HepG2 (cell line): ENCODE data around the gene DCP1B. TPM values are rescaled to one million over a fixed set of nuclear protein-coding genes. Genes with fewer than 3 reads are reported as not detected.

Source experiments
- ATAC-seq: fragments of 200-7000 bp; cut with Tn5 transposase; 3 replicates; pipeline ENCODE4 v1.9.1; 2020; ENCODE audit warnings: mild to moderate bottlenecking, moderate library complexity
- BruUV-seq: library from RNA; stranded (reverse); fragments of 400-500 nt; replicated peaks from 2 replicates; lab custom pipeline; 2021; lab: Mats Ljungman, UMichigan
- CTCF ChIA-PET: fragments of 300-600 bp; formaldehyde crosslinking; extraction: SDS; loops from one replicate; lab custom pipeline; 2021; ENCODE audit warnings: low total read pairs, inconsistent platforms, low intra/inter-chr PET ratio; lab: Yijun Ruan, JAX
- POLR2A ChIA-PET: fragments of 350-600 bp; sonication (Branson Sonifier 250); formaldehyde crosslinking; loops from one replicate; lab custom pipeline; 2020; ENCODE audit warnings: antibody characterized with exemption, inconsistent platforms; lab: Yijun Ruan, JAX
- DNase-seq: peaks from one replicate; pipeline ENCODE4 v3.0.0-alpha.2; 2015; ENCODE audit warnings: low spot score
- FAIRE-seq: peaks from 3 replicates; lab custom pipeline; 2011; peaks lifted over from hg19 to GRCh38; lab: Jason Lieb, UNC
- H2AFZ ChIP-seq: one replicate; pipeline ENCODE4 v1.6.1; 2011; ENCODE audit warnings: low read length, inconsistent platforms
- H3K27ac ChIP-seq: fragments of 300-600 bp; 3 replicates; pipeline ENCODE4 v1.8.0; 2011; ENCODE audit warnings: mixed run types, mild to moderate bottlenecking, mixed read lengths, low read length, inconsistent platforms; ENCODE audit not compliant: insufficient read depth; ENCODE audit errors: extremely low read length
- H3K27me3 ChIP-seq, 2 experiments: fragments of 200-600 bp in 1 of 2; 2 replicates in 1 of 2; 3 replicates in 1 of 2; pipeline versions ENCODE4 v1.6.0 to v1.8.0; 2011; ENCODE audit warnings: low read length in 2 of 2, mild to moderate bottlenecking in 2 of 2, moderate library complexity in 2 of 2, inconsistent platforms in 1 of 2; ENCODE audit not compliant: insufficient read depth in 2 of 2, control insufficient read depth in 1 of 2
- H3K36me3 ChIP-seq, 2 experiments: fragments of 200-600 bp in 1 of 2; replicated peaks in 1 of 2; 2 replicates in 1 of 2; 3 replicates in 1 of 2; pipeline versions ENCODE4 v1.5.1 to v1.8.0; 2011; ENCODE audit warnings: low read length in 2 of 2, inconsistent platforms in 1 of 2; ENCODE audit not compliant: insufficient read depth in 2 of 2, control insufficient read depth in 1 of 2
- H3K4me1 ChIP-seq: 2 replicates; pipeline ENCODE4 v1.5.1; 2012; ENCODE audit warnings: low read length, inconsistent platforms; ENCODE audit not compliant: insufficient read depth
- H3K4me2 ChIP-seq: 2 replicates; pipeline ENCODE4 v1.6.0; 2011; ENCODE audit warnings: low read depth, low read length, inconsistent platforms
- H3K4me3 ChIP-seq, 3 experiments: fragments of 200-600 bp in 1 of 3; sonication (generic), shearing (Covaris generic) in 1 of 3; replicated peaks in 1 of 3; 2 replicates each; pipeline ENCODE4 v1.5.1; 2011 to 2016; ENCODE audit warnings: low read length in 3 of 3, inconsistent platforms in 2 of 3, low read depth in 2 of 3, mild to moderate bottlenecking in 2 of 3, control low read depth in 1 of 3, mixed read lengths in 1 of 3; ENCODE audit not compliant: insufficient read depth in 1 of 3
- H3K79me2 ChIP-seq: one replicate; pipeline ENCODE4 v1.6.1; 2011; ENCODE audit warnings: low read length, inconsistent platforms; ENCODE audit not compliant: insufficient read depth
- H3K9ac ChIP-seq: 2 replicates; pipeline ENCODE4 v1.6.0; 2011; ENCODE audit warnings: mild to moderate bottlenecking, low read depth, low read length, inconsistent platforms; ENCODE audit not compliant: insufficient read depth
- H3K9me3 ChIP-seq: 2 replicates; pipeline ENCODE4 v1.5.1; 2012; ENCODE audit warnings: mild to moderate bottlenecking, low read length
- H4K20me1 ChIP-seq: 2 replicates; pipeline ENCODE4 v1.6.0; 2011; ENCODE audit warnings: inconsistent platforms, mild to moderate bottlenecking, low read length, moderate library complexity; ENCODE audit not compliant: insufficient read depth
- CEBPZ ChIP-seq: IDR thresholded peaks from 2 replicates; pipeline ENCODE4 v1.6.1; 2012; ENCODE audit warnings: low read length, improper control_type of control experiment
- GATAD2A ChIP-seq: IDR thresholded peaks from 2 replicates; pipeline ENCODE4 v1.6.1; 2016
- KDM3A ChIP-seq: IDR thresholded peaks from 2 replicates; pipeline ENCODE4 v1.6.1; 2018; ENCODE audit warnings: low read depth, missing compliant biosample characterization
- MAFF ChIP-seq: IDR thresholded peaks from 2 replicates; pipeline ENCODE4 v1.6.1; 2011; ENCODE audit warnings: low read depth, low read length, improper control_type of control experiment
- MAFK ChIP-seq, 2 experiments: IDR thresholded peaks in 1 of 2; conservative IDR thresholded peaks in 1 of 2; 2 replicates each; pipeline ENCODE4 v1.6.1; 2011; ENCODE audit warnings: improper control_type of control experiment in 2 of 2, low read length in 2 of 2
- ZNF556 ChIP-seq: sonication (generic); formaldehyde crosslinking; IDR thresholded peaks from 2 replicates; pipeline ENCODE4 v1.4.0; 2020; ENCODE audit warnings: mild to moderate bottlenecking, missing genetic modification reagents, borderline replicate concordance
- ZNF776 ChIP-seq: sonication (generic); formaldehyde crosslinking; IDR thresholded peaks from 2 replicates; pipeline ENCODE4 v1.4.0; 2020; ENCODE audit warnings: mild to moderate bottlenecking, missing genetic modification reagents
- WGBS: methylation state at CpG from one replicate; pipeline ENCODE4 v1.1.6; 2017; ENCODE audit warnings: low lambda C conversion rate; 5-methylcytosine and 5-hydroxymethylcytosine counted together
- in situ Hi-C: cut with HindIII; loops from 2 replicates; pipeline ENCODE4 v1.10.0; 2017; ENCODE audit warnings: low pct_unique_long_range_greater_than_20kb; ENCODE audit not compliant: extremely low pct_ligation_motif_present
- intact Hi-C: fragments of 100-400 bp; cut with micrococcal nuclease; formaldehyde crosslinking; loops from one replicate; pipeline ENCODE4 v1.10.0; 2022; ENCODE audit not compliant: unreplicated experiment
- polyA plus RNA-seq, 8 experiments: library from polyadenylated mRNA; depleted of rRNA in 3 of 8; stranded (reverse) in 7 of 8; unstranded in 1 of 8; fragments of >200 nt; fragmentation: Illumina TruSeq in 4 of 8; extraction: Trizol in 4 of 8; gene quantifications; 2 replicates each; pipeline versions ENCODE4 v1.2.1 to v1.2.3, GENCODE V29; 2011 to 2016; ENCODE audit warnings: low read depth in 4 of 8, missing spikeins in 1 of 8, mixed read lengths in 1 of 8; ENCODE audit not compliant: insufficient read depth in 1 of 8
- total RNA-seq, 5 experiments: library from RNA; depleted of rRNA; stranded (reverse); fragments of >200 nt; fragmentation: Illumina TruSeq; extraction: Trizol; gene quantifications; 2 replicates each; pipeline ENCODE4 v1.2.3, GENCODE V29; 2016; ENCODE audit warnings: low read depth in 1 of 5

The DCP1B gene
- total and polyA plus RNA-seq, 2 of the 13 experiments (the other 11 are each of a cell fraction or from before 2014, with no cell fraction given), result 11.4 to 27.2 TPM

GRCh38 chr12:1962051-1963020, 41.9 kb downstream of the DCP1B start:
- in situ Hi-C loops (no loop called here), intact Hi-C loops (no loop called here)
- H3K79me2 ChIP-seq, result no peaks in the 10 kb centered on the region
- H3K4me2 ChIP-seq, result no peak overlapping the region
- no peak overlapping the region for H3K9ac ChIP-seq
- DNase-seq, result no peak
- ChIA-PET CTCF (no interaction called here), POLR2A (no interaction called here)
- FAIRE-seq, result no peak
- no peak overlapping the region for H2AFZ ChIP-seq
- H3K27me3 ChIP-seq, result no peaks in the 10 kb centered on the region
- TF ChIP-seq KDM3A (CRISPR knock-in tag) (no peak), MAFF (peak; percentile 44; the same call in 1 of the 2 replicates), MAFK (conservative IDR thresholded peaks at IDR 0.05 in 1 of 2, IDR thresholded peaks at IDR 0.05 in 1 of 2; ENCODE audit: low read length in 2 of 2) (peak; percentile 33 to 72; a peak in 2 of 4 replicates), CEBPZ (no peak), ZNF556 (CRISPR knock-in tag) (no peak), GATAD2A (no peak), ZNF776 (CRISPR knock-in tag) (no peak)
- H3K4me1 ChIP-seq, result no peaks in the 10 kb centered on the region
- H3K27ac ChIP-seq, result no peak overlapping the region
- H3K36me3 ChIP-seq, result peaks cover 8 to 50% of the 10 kb centered on the region in 2 experiments
- BruUV-seq, result no TSS peak
- no peak overlapping the region for H3K4me3 ChIP-seq
- no peak for ATAC-seq
- no peaks in the 10 kb centered on the region for H3K9me3 ChIP-seq
- H4K20me1 ChIP-seq, result no peaks in the 10 kb centered on the region
- 97% methylated on average over 5 of the region's 5 CpGs for WGBS
